Activated naive CD8-positive, alpha-beta T cell treated with anti-CD3 and anti-CD28 coated beads, Interleukin-2, amount 10 ng/mL, durations not matched to agents 7 days and 5 days (primary cell): ENCODE results near the gene ACTN2. TPM values are rescaled to one million over a fixed set of nuclear protein-coding genes. Genes with fewer than 3 reads are reported as not detected.

ENCODE experiments used
- ATAC-seq: fragments of 150-1000 bp; cut with Tn5 transposase; one replicate; pipeline ENCODE4 v1.10.0; 2021; ENCODE audit warnings: low read depth, moderate library complexity
- POLR2A ChIA-PET: fragments of 350-600 bp; sonication (Branson Sonifier 250); formaldehyde crosslinking; loops from one replicate; lab custom pipeline; 2021; ENCODE audit warnings: antibody characterized with exemption; lab: Charles Lee
- DNase-seq: peaks from one replicate; pipeline ENCODE4 v3.0.0; 2021
- H3K27ac Mint-ChIP-seq: one replicate; pipeline ENCODE4 v1.8.0; 2022; ENCODE audit warnings: mild to moderate bottlenecking, mixed read lengths
- H3K27me3 Mint-ChIP-seq: one replicate; pipeline ENCODE4 v1.8.0; 2022; ENCODE audit warnings: mild to moderate bottlenecking, moderate library complexity, mixed read lengths
- H3K36me3 Mint-ChIP-seq: one replicate; pipeline ENCODE4 v1.8.0; 2021; ENCODE audit warnings: mild to moderate bottlenecking, mixed read lengths
- H3K4me1 Mint-ChIP-seq: one replicate; pipeline ENCODE4 v1.8.0; 2021; ENCODE audit warnings: mixed read lengths
- H3K4me3 Mint-ChIP-seq: one replicate; pipeline ENCODE4 v1.8.0; 2022; ENCODE audit warnings: mild to moderate bottlenecking, moderate library complexity, mixed read lengths
- H3K9me3 Mint-ChIP-seq: one replicate; pipeline ENCODE4 v1.8.0; 2021; ENCODE audit warnings: mixed read lengths
- total RNA-seq, 2 experiments: library from RNA; stranded (reverse); gene quantifications; one replicate each; pipeline ENCODE4 v1.2.3, GENCODE V29; 2021

Gene ACTN2
- total RNA-seq, 2 experiments from 2014 or later, result not detected

DNA sequence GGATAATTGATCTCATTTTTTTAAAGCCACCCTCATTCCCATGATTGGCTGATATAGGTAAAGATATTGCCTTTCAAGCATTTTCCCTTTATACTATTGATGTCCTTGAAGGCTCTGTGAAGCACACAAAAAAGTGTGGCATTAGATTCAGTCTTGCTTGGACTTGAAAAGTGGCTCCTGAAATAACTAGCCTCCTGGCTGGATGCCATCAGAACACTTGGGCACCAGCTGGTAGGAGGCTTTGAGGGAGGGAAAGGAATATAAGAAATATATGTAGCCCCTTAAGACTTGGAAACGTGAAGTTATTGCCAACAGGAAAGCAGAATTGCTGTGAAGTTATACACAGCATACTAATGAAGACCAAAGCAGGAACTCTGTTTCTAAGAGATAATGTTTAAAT lies 122.8 kb downstream of the ACTN2 start:
- Mint-ChIP-seq H3K4me3 (no peak overlapping the region), H3K36me3 (peaks cover 36% of the 10 kb centered on the region), H3K4me1 (peaks cover 4% of the 10 kb centered on the region), H3K9me3 (no peaks in the 10 kb centered on the region), H3K27ac (no peak overlapping the region), H3K27me3 (no peaks in the 10 kb centered on the region)
- DNase-seq (no peak), ATAC-seq (no peak)
- POLR2A ChIA-PET, result no interaction called here

- DNase-seq (no peak), ATAC-seq (no peak)
- H3K9me3 Mint-ChIP-seq, result no peaks in the 10 kb centered on the region
- peaks cover 2% of the 10 kb centered on the region for H3K4me1 Mint-ChIP-seq
- peaks cover 35% of the 10 kb centered on the region for H3K36me3 Mint-ChIP-seq
- H3K27ac Mint-ChIP-seq, result no peak overlapping the region
- H3K4me3 Mint-ChIP-seq, result no peak overlapping the region
- H3K27me3 Mint-ChIP-seq, result no peaks in the 10 kb centered on the region
- POLR2A ChIA-PET, result no interaction called here
Observed at GRCh38 chr1:236810018-236810417, 123.7 kb downstream of the ACTN2 start.

DNA sequence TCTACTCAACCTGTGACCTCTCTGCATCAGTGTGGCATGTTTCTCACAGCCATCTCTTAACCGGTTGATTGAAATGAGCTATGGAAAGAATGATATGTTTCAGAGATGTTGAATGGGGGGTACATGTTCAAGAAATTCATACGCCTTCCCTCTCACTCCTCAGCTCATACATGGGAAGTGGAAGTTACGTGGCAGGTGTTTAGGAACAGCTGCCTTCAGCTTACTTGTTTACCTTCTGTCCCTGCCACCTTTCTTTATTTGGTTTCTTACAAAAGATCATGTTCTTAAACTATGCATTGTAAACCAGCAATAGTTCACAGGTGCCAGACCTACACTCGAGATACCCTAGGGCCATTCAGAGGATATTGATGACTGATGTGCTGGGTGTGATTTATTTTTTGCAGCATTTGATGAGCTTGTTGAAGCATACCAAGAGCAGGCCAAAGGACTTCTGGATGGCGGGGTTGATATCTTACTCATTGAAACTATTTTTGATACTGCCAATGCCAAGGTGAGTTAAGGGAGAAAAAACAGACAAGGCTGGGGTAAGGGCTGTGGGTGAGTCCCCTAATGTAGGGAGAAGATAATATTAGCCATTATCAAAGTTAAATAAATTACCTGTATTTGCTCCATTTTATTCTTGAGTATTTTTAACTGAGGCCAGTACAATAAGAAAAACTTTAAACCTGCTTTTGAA lies 126.2 kb downstream of the ACTN2 start:
- no peak overlapping the region for H3K27ac Mint-ChIP-seq
- peaks cover 1% of the 10 kb centered on the region for H3K4me1 Mint-ChIP-seq
- DNase-seq, result no peak
- no peaks in the 10 kb centered on the region for H3K27me3 Mint-ChIP-seq
- H3K36me3 Mint-ChIP-seq, result peaks cover 43% of the 10 kb centered on the region
- POLR2A ChIA-PET, result no interaction called here
- no peak overlapping the region for H3K4me3 Mint-ChIP-seq
- no peaks in the 10 kb centered on the region for H3K9me3 Mint-ChIP-seq
- ATAC-seq, result no peak

Other genes starting within 250 kb of the ACTN2 start
- 100 to 1,000 TPM; 108 to 112 TPM for gene LGALS8, start 162.5 kb upstream of the ACTN2 start, total RNA-seq
- 10 to 100 TPM; 40.1 to 40.5 TPM for gene HEATR1, start 82.0 kb upstream of the ACTN2 start, total RNA-seq
- gene MTR, start 108.8 kb downstream of the ACTN2 start, total RNA-seq, result 10 to 100 TPM; 61.0 to 62.7 TPM